RWPE1 (cell line): ENCODE data around the gene RNF157.

Experiments
- CTCF ChIA-PET: fragments of 350-600 bp; sonication (Branson Sonifier 250); formaldehyde crosslinking; extraction: SDS; loops from one replicate; lab custom pipeline; 2021; lab: Yijun Ruan, JAX
- POLR2A ChIA-PET: fragments of 400-600 bp; formaldehyde crosslinking; extraction: SDS; loops from one replicate; lab custom pipeline; 2020; ENCODE audit warnings: antibody characterized with exemption; ENCODE audit not compliant: low non-redundant PET; lab: Yijun Ruan, JAX
- DNase-seq: peaks from one replicate; pipeline ENCODE4 v3.0.0; 2012; ENCODE audit warnings: low spot score
- H3K27ac ChIP-seq: fragments of 450-650 bp; 2 replicates; pipeline ENCODE4 v1.5.1; 2017
- CTCF ChIP-seq: fragments of 450-650 bp; conservative IDR thresholded peaks from 2 replicates; pipeline ENCODE4 v1.5.1; 2017; ENCODE audit warnings: low read depth, mild to moderate bottlenecking

Gene RNF157

DNA sequence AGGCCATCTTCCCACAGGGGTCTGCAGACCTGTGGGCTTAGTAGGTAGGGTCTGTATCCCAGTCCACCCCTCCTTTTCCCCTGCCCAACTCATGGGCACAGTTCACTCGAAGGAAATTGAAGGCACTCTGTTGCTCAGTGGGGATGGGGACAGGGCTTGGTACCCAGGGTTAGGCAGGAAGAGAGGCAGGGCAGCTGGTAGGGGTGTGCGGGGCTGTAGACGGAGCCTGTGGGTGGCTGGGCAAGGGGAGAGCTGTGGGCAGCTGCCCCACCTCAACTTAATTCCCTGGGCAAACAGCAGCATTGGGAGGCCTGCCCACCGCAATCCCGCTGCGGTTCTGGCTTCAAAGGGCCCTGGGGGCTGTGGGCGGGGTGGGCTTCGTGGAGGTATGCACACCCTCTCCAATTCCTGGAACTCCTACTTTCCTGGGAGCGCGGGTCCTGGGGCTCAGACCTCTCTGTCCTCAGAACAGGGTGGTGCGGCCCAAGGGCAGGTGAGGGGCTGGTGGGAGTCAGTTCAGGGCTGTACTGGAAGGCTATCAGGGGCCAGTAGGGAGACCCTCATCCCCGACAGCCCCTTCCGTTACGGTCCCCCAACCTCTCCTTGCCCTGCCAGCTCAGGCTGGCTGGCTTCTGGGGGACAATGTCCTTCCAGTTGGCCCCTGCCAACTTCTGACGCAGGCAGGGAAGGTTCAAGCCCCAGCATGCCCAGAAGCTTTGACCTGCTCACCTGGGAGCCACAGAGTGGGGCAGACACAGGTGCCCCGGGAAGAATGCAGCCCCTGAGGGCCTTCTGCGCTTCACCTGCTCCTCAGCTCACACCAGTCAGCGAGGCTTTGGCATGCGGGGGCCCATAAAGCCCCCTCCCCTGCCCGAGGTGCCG lies 108.4 kb downstream of the RNF157 start:
- DNase-seq: peak; percentile 60
- CTCF ChIA-PET: interaction anchor here (1.2 to 1.6 kb wide), 2 partner anchors 10 to 148 kb away, joined by 4 to 6 read pairs; no protein-coding TSS in a partner anchor

GRCh38 chr17:76131051-76131691 lies 109.1 kb downstream of the RNF157 start:
- no peak for TF ChIP-seq CTCF
- CTCF ChIA-PET: interaction anchor here (1.6 kb wide), 1 partner anchor 10 kb away, joined by 6 read pairs; no protein-coding TSS in a partner anchor
- H3K27ac ChIP-seq: no peak overlapping the region
- POLR2A ChIA-PET: no interaction called here
- no peak for DNase-seq

More for the DNA sequence above, 108.4 kb downstream of the RNF157 start:
- TF ChIP-seq CTCF: no peak
- POLR2A ChIA-PET: no interaction called here
- no peak overlapping the region for H3K27ac ChIP-seq

- CTCF ChIA-PET: interaction anchor here (1.1 to 1.6 kb wide), 2 partner anchors 9 to 51 kb away, joined by 4 to 6 read pairs; no protein-coding TSS in a partner anchor
- DNase-seq: no peak
- no peak for TF ChIP-seq CTCF
- POLR2A ChIA-PET: no interaction called here
- H3K27ac ChIP-seq: no peak overlapping the region
Measured at GRCh38 chr17:76130473-76130872, 109.8 kb downstream of the RNF157 start.

DNA sequence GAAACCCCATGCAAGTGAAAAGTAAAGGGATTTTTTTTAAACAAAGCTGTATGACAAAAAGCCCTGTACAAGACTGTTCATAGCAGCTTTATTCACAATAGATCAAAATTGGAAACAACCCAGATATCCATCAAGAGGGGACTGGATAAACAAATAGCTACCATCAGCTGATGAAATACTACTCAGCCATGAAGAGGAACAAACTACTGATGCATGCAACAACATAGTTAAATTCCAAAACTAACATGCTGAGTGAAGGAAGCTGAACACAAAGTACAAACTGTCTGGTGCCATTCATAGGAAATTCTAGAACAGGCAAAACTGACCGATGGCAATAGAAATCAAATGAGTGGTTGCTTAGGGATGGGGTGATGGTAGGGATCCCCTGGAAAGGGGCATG lies 114.4 kb downstream of the RNF157 start:
- TF ChIP-seq CTCF: no peak
- ChIA-PET CTCF (interaction anchor here (0.7 to 1.2 kb wide), 3 partner anchors 56 to 154 kb away, joined by 3 read pairs; no protein-coding TSS in a partner anchor), POLR2A (no interaction called here)
- no peak for DNase-seq
- H3K27ac ChIP-seq: no peak overlapping the region

DNA sequence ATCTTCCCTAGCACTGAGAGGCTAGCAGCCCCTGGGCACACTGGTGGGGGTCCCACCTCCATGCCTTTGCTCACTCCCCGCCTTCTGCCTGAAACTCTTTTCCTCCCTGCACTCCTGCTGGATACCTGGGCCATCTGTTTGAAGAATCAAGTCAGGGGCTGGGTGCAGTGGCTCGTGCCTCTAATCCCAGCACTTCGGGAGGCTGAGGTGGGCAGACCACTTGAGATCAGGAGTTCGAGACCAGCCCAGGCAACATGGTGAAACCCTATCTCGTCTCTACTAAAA lies 115.0 kb downstream of the RNF157 start:
- no peak for TF ChIP-seq CTCF
- POLR2A ChIA-PET: no interaction called here

GRCh38 chr17:76124582-76125390 lies 115.5 kb downstream of the RNF157 start:
- H3K27ac ChIP-seq: no peak overlapping the region
- ChIA-PET CTCF (interaction anchor here (0.5 to 5.1 kb wide), 3 partner anchors 56 to 154 kb away, joined by 3 to 60 read pairs (median 4); no protein-coding TSS in a partner anchor), POLR2A (no interaction called here)
- no peak for DNase-seq
- TF ChIP-seq CTCF: no peak

More for the DNA sequence above, 115.0 kb downstream of the RNF157 start:
- CTCF ChIA-PET: interaction anchor here (0.7 to 1.2 kb wide), 2 partner anchors 57 to 59 kb away, joined by 3 read pairs; no protein-coding TSS in a partner anchor
- H3K27ac ChIP-seq: no peak overlapping the region
- DNase-seq: no peak
